WI38 (cell line): ENCODE data around the gene ZNF423.

Experiments used
- H3K4me3 ChIP-seq: 2 replicates; pipeline ENCODE4 v1.5.1; 2011; ENCODE audit warnings: low read depth, mild to moderate bottlenecking, control low read depth, low read length
- CTCF ChIP-seq: IDR thresholded peaks from 2 replicates; pipeline ENCODE4 v1.5.1; 2012; ENCODE audit warnings: low read depth, mild to moderate bottlenecking, control low read depth, low read length

The ZNF423 gene

GRCh38 chr16:49543631-49543946 is 312.3 kb downstream of the ZNF423 start:
- no peak for TF ChIP-seq CTCF
- no peak overlapping the region for H3K4me3 ChIP-seq

- no peak overlapping the region for H3K4me3 ChIP-seq
Observed at GRCh38 chr16:49542946-49543630, 312.8 kb downstream of the ZNF423 start.

GRCh38 chr16:49542391-49542891 is 313.5 kb downstream of the ZNF423 start:
- TF ChIP-seq CTCF = no peak
- no peak overlapping the region for H3K4me3 ChIP-seq

More at GRCh38 chr16:49542946-49543630, 312.8 kb downstream of the ZNF423 start:
- no peak for TF ChIP-seq CTCF

- no peak overlapping the region for H3K4me3 ChIP-seq
Observed at GRCh38 chr16:49540836-49541235, 315.1 kb downstream of the ZNF423 start.

GRCh38 chr16:49539758-49540157 is 316.2 kb downstream of the ZNF423 start:
- H3K4me3 ChIP-seq = no peak overlapping the region
- no peak for TF ChIP-seq CTCF

More at GRCh38 chr16:49540836-49541235, 315.1 kb downstream of the ZNF423 start:
- no peak for TF ChIP-seq CTCF

- no peak overlapping the region for H3K4me3 ChIP-seq
- TF ChIP-seq CTCF = no peak
Observed at GRCh38 chr16:49537924-49538459, 317.9 kb downstream of the ZNF423 start.

GRCh38 chr16:49534901-49535610 is 320.9 kb downstream of the ZNF423 start:
- H3K4me3 ChIP-seq = no peak overlapping the region
- no peak for TF ChIP-seq CTCF
